Heart left ventricle (tissue), 16 donors: Measurements from ENCODE around the gene RDH16. TPM values are rescaled to one million over a fixed set of nuclear protein-coding genes. Genes with fewer than 3 reads are reported as not detected.
"Not testable (repeated sequence)": the region's sequence is repeated elsewhere in the genome, so short reads cannot be mapped to it uniquely, and the experiment has no call there.

Experiments
- ATAC-seq, 4 donors: fragments of 200-7000 bp; cut with Tn5 transposase; one replicate each; pipeline ENCODE4 v1.9.1; 2020 to 2022; ENCODE audit warnings: moderate library complexity in 4 of 4, mild to moderate bottlenecking in 3 of 4, moderate number of reproducible peaks in 1 of 4
- DNase-seq, 5 donors: peaks; one replicate each; pipeline ENCODE4 v3.0.0-alpha.2; 2020
- H3K27ac ChIP-seq, 12 donors: fragments of 200-600 bp; sonication (generic) in 4 of 12; one replicate each; pipeline versions ENCODE4 v1.5.0 to v1.8.0; 2016 to 2022; ENCODE audit warnings: mild to moderate bottlenecking in 2 of 12
- H3K27me3 ChIP-seq, 9 donors: fragments of 200-600 bp; sonication (generic) in 2 of 9; one replicate each; pipeline versions ENCODE4 v1.5.1 to v1.8.0; 2016 to 2022; ENCODE audit warnings: mild to moderate bottlenecking in 3 of 9
- H3K36me3 ChIP-seq, 9 donors: fragments of 200-600 bp; sonication (generic) in 2 of 9; one replicate each; pipeline versions ENCODE4 v1.5.0 to v1.8.0; 2018 to 2022; ENCODE audit warnings: mild to moderate bottlenecking in 2 of 9
- H3K4me1 ChIP-seq, 12 donors: fragments of 200-600 bp; sonication (generic) in 4 of 12; one replicate each; pipeline versions ENCODE4 v1.5.0 to v1.8.0; 2016 to 2022; ENCODE audit warnings: mild to moderate bottlenecking in 3 of 12
- H3K4me3 ChIP-seq, 12 donors: fragments of 200-600 bp; sonication (generic) in 4 of 12; one replicate each; pipeline versions ENCODE4 v1.5.0 to v1.8.0; 2017 to 2022; ENCODE audit warnings: mild to moderate bottlenecking in 9 of 12, moderate library complexity in 4 of 12
- H3K9me3 ChIP-seq, 12 donors: fragments of 200-600 bp; sonication (generic) in 4 of 12; one replicate each; pipeline versions ENCODE4 v1.5.0 to v1.8.0; 2016 to 2022; ENCODE audit warnings: mild to moderate bottlenecking in 1 of 12
- CTCF ChIP-seq, 12 donors: fragments of 200-600 bp; sonication (generic) in 4 of 12; IDR thresholded peaks; one replicate each; pipeline versions ENCODE4 v1.5.0 to v1.8.0; 2018 to 2022; ENCODE audit warnings: antibody characterized with exemption in 12 of 12, mild to moderate bottlenecking in 5 of 12
- POLR2A ChIP-seq, 2 donors: fragments of 450-650 bp; IDR thresholded peaks; one replicate each; pipeline ENCODE4 v1.6.1; 2017; ENCODE audit warnings: antibody characterized with exemption in 2 of 2, mild to moderate bottlenecking in 2 of 2, moderate library complexity in 2 of 2
- WGBS, 4 donors: extraction: QIAGEN DNeasy Blood & Tissue Kit in 2 of 4; methylation state at CpG; one replicate each; pipeline versions ENCODE4 v1.1.5 to v1.1.7; 2013 to 2018; 5-methylcytosine and 5-hydroxymethylcytosine counted together
- intact Hi-C, 10 donors: fragments of 100-400 bp; cut with DNase I; formaldehyde crosslinking; loops; one replicate each; pipeline versions ENCODE4 v1.11.1 to v1.14.2; 2022
- polyA plus RNA-seq, 2 donors: library from polyadenylated mRNA; stranded (reverse); fragments of 200-250 nt; gene quantifications; one replicate each; pipeline ENCODE4 v1.2.3, GENCODE V29; 2013
- total RNA-seq, 9 donors: library from RNA; depleted of rRNA in 2 of 9; stranded (reverse); fragments of >200 nt in 2 of 9; fragmentation: NEBNext Ultra II Directional in 3 of 9; extraction: Animal tissue kit (Norgen Biotek cat#: 25700) in 3 of 9; gene quantifications; one replicate each; pipeline versions ENCODE4 v1.1.0 to v1.2.4, GENCODE V29; 2016 to 2023
- donor health status: ischemic (EF 13 %, LVEDD 7.1; RV severe dilation, severe dysfunction).
- donor health status: healthy with polysubstance abuse.
- donor health status: DM: no; HTN: yes; CAD: no.
- donor health status: DM: no; HTN: no; CAD: no.
- donor health status: ischemic (EF 25% LVEDD 6.9; RV normal size, moderate dysfunction).
- donor health status: ischemic (EF 25% LVEDD 5.7; RV mildly dilated, moderate dysfunction).
- donor health status: healthy.
- donor health status: DM: yes; HTN: yes; CAD: no.
- donor health status: ischemic (EF 35%, LVEDD 5.7; RV mildly dilated, moderate dysfunction).
- donor health status: nonischemic (EF 11% LVEDD 7.7; RV severe dilation, severe dysfunction).
- donor health status: DM: yes; HTN: yes; CAD: no.
- donor health status: PGD.
- donor health status: ischemic (EF 29% LVEDD 5.4; RV normal size, mild dysfunction).
- donor health status: nonischemic (EF 23%, LVEDD 6.1; RV moderate dilation, normal function).

RDH16 gene
- total and polyA plus RNA-seq, 11 donors = 0.06 to 0.54 (median 0.16) TPM; not detected in 2

- Histone ChIP-seq H3K36me3 (no peaks in the 10 kb centered on the region), H3K27me3 (no peaks in the 10 kb centered on the region), H3K4me1 (peaks cover 4 to 46% (median 28%) of the 10 kb centered on the region in 12 donors), H3K27ac (peak overlapping the region in 5 of 12 donors; percentile 37 to 51 (median 39)), H3K4me3 (peak overlapping the region in 1 of 12 donors; percentile 16), H3K9me3 (no peaks in the 10 kb centered on the region)
- DNase-seq (peak in 3 of 5 donors; percentile 48 to 62 (median 51)), ATAC-seq (peak; percentile 49 to 91 (median 82))
- 11 to 15% (median 13%) methylated on average over 5 of the region's 5 CpGs for WGBS, 4 donors
- TF ChIP-seq POLR2A (IDR thresholded peaks at IDR 0.05) (no peak), CTCF (IDR thresholded peaks at IDR 0.05) (no peak)
- intact Hi-C loops = loop anchor here in 8 of 10 donors (1.0 to 5.0 kb wide), 5 partner anchors 151 to 231 kb away; partner anchors contain the start of gene HSD17B6 (in 2 of the 8)
Measured at GRCh38 chr12:56988207-56988739, 30.9 kb upstream of the RDH16 start.

GRCh38 chr12:56987551-56988053 is 30.2 kb upstream of the RDH16 start:
- DNase-seq (peak; percentile 74 to 91 (median 81)), ATAC-seq (peak; percentile 70 to 92 (median 84))
- Histone ChIP-seq H3K27ac (peak overlapping the region in 4 of 12 donors; percentile 27 to 51 (median 38)), H3K9me3 (no peaks in the 10 kb centered on the region), H3K36me3 (no peaks in the 10 kb centered on the region), H3K4me1 (peaks cover 4 to 46% (median 28%) of the 10 kb centered on the region in 12 donors), H3K4me3 (peak overlapping the region in 1 of 12 donors; percentile 16), H3K27me3 (no peaks in the 10 kb centered on the region)
- intact Hi-C loops = loop anchor here (1.0 to 5.0 kb wide), 8 partner anchors 149 to 230 kb away; partner anchors contain the start of gene HSD17B6 (in 4 of the 10)
- WGBS, 4 donors = 22 to 30% (median 25%) methylated on average over 11 of the region's 11 CpGs
- peak; percentile 85 to 96 (median 90) for TF ChIP-seq CTCF (IDR thresholded peaks at IDR 0.05)
- TF ChIP-seq POLR2A (IDR thresholded peaks at IDR 0.05) = no peak

DNA sequence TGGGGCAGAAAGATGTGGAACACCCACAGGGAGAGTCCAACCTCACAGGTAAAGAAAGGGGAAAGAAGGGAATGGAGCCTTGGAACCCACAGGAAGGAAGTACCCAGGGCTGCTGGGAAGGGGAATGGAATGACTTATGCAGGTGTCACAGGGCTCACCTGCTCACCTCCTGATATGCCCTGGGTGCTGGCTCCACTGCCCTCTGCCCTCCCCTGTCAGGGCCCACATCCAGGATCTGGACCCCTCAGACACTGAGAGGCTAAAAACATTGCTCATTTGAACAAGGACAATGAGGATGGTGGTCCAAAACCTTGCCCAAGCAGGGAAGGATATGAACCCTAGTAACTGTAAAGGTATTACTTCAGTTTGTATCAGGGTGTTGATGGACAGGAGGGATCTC is 29.6 kb upstream of the RDH16 start:
- no peak for DNase-seq
- Histone ChIP-seq H3K36me3 (no peaks in the 10 kb centered on the region), H3K4me1 (peaks cover 4 to 42% (median 28%) of the 10 kb centered on the region in 12 donors), H3K4me3 (no peak overlapping the region), H3K27ac (no peak overlapping the region), H3K9me3 (no peaks in the 10 kb centered on the region), H3K27me3 (no peaks in the 10 kb centered on the region)
- intact Hi-C loops = loop anchor here in 9 of 10 donors (2.0 to 5.0 kb wide), 7 partner anchors 148 to 230 kb away; partner anchors contain the start of gene HSD17B6 (in 4 of the 9)
- no peak for ATAC-seq
- TF ChIP-seq CTCF (IDR thresholded peaks at IDR 0.05) = no peak

- H3K36me3 ChIP-seq, DNase-seq, H3K4me3 ChIP-seq, H3K27me3 ChIP-seq, H3K27ac ChIP-seq, ATAC-seq, H3K9me3 ChIP-seq: not testable (repeated sequence)
- H3K4me1 ChIP-seq = peaks cover 4 to 30% (median 18%) of the 10 kb centered on the region in 12 donors
- WGBS, 4 donors = 83 to 90% (median 84%) methylated on average over 2 to 5 of the region's 6 CpGs
- intact Hi-C loops = loop anchor here in 9 of 10 donors (2.0 to 5.0 kb wide), 7 partner anchors 147 to 228 kb away; partner anchors contain the start of gene HSD17B6 (in 4 of the 9)
Measured at GRCh38 chr12:56985714-56986113, 28.3 kb upstream of the RDH16 start.
